HepG2 (cell line): Measurements from ENCODE around the gene SLC2A8. TPM values are rescaled to one million over a fixed set of nuclear protein-coding genes. Genes with fewer than 3 reads are reported as not detected.

Experiments
- ATRX ChIP-seq: sonication (generic); formaldehyde crosslinking; IDR thresholded peaks from 2 replicates; pipeline ENCODE4 v1.4.0; 2020; ENCODE audit warnings: missing genetic modification reagents, borderline replicate concordance
- BRCA1 ChIP-seq: sonication (generic); formaldehyde crosslinking; IDR thresholded peaks from 2 replicates; pipeline ENCODE4 v1.4.0; 2020; ENCODE audit warnings: missing genetic modification reagents
- CREB1 ChIP-seq, 2 experiments: fragments of 450-650 bp in 1 of 2; IDR thresholded peaks; 2 replicates each; pipeline ENCODE4 v1.6.1; 2016 to 2017; ENCODE audit warnings: control low read depth in 1 of 2, mild to moderate bottlenecking in 1 of 2, missing compliant biosample characterization in 1 of 2, missing genetic modification characterization in 1 of 2
- EZH2 ChIP-seq: conservative IDR thresholded peaks from 2 replicates; pipeline ENCODE4 v1.6.1; 2012; ENCODE audit warnings: mild to moderate bottlenecking, low read depth, low read length, moderate library complexity
- FOXP1 ChIP-seq, 2 experiments: fragments of 450-650 bp in 1 of 2; IDR thresholded peaks; 2 replicates each; pipeline ENCODE4 v1.6.1; 2017 to 2018; ENCODE audit warnings: antibody characterized with exemption in 1 of 2
- KLF11 ChIP-seq: IDR thresholded peaks from 2 replicates; pipeline ENCODE4 v1.6.1; 2016; ENCODE audit warnings: missing compliant biosample characterization
- NCOA5 ChIP-seq: sonication (generic); formaldehyde crosslinking; IDR thresholded peaks from 2 replicates; pipeline ENCODE4 v1.4.0; 2020; ENCODE audit warnings: missing genetic modification reagents
- NFKBIZ ChIP-seq: IDR thresholded peaks from 2 replicates; pipeline ENCODE4 v1.6.1; 2018; ENCODE audit warnings: missing genetic modification reagents, missing compliant biosample characterization
- NR2F6 ChIP-seq, 2 experiments: IDR thresholded peaks; 2 replicates each; pipeline ENCODE4 v1.6.1; 2016; ENCODE audit warnings: antibody characterized with exemption in 1 of 2, mild to moderate bottlenecking in 1 of 2
- PCBP1 ChIP-seq: fragments of 200-400 bp; formaldehyde crosslinking; IDR thresholded peaks from 2 replicates; pipeline ENCODE4 v1.6.1; 2017; ENCODE audit warnings: mild to moderate bottlenecking, low read depth, low read length, borderline replicate concordance
- PHF8 ChIP-seq: sonication (generic); formaldehyde crosslinking; IDR thresholded peaks from 2 replicates; pipeline ENCODE4 v1.5.0; 2020; ENCODE audit warnings: missing genetic modification reagents
- RFX3 ChIP-seq: IDR thresholded peaks from 2 replicates; pipeline ENCODE4 v1.6.1; 2016; ENCODE audit warnings: missing biosample characterization, missing genetic modification reagents
- SOX6 ChIP-seq, 2 experiments: fragments of 450-650 bp in 1 of 2; sonication (generic) in 1 of 2; formaldehyde crosslinking in 1 of 2; IDR thresholded peaks; 2 replicates each; pipeline versions ENCODE4 v1.4.0 to v1.6.1; 2017 to 2020; ENCODE audit warnings: antibody characterized with exemption in 1 of 2, mild to moderate bottlenecking in 1 of 2, missing genetic modification reagents in 1 of 2
- SP5 ChIP-seq: IDR thresholded peaks from 2 replicates; pipeline ENCODE4 v1.6.1; 2016; ENCODE audit warnings: low read depth, borderline replicate concordance
- ZBTB38 ChIP-seq: sonication (generic); formaldehyde crosslinking; IDR thresholded peaks from 2 replicates; pipeline ENCODE4 v1.5.1; 2020; ENCODE audit warnings: mild to moderate bottlenecking, missing genetic modification reagents
- ZNF138 ChIP-seq: sonication (generic); formaldehyde crosslinking; IDR thresholded peaks from 2 replicates; pipeline ENCODE4 v1.5.0; 2020; ENCODE audit warnings: mild to moderate bottlenecking, low read depth, missing genetic modification reagents
- ZNF569 ChIP-seq: sonication (generic); formaldehyde crosslinking; IDR thresholded peaks from 2 replicates; pipeline ENCODE4 v1.5.0; 2020; ENCODE audit warnings: mild to moderate bottlenecking, missing genetic modification reagents, moderate library complexity, borderline replicate concordance
- polyA plus RNA-seq, 8 experiments: library from polyadenylated mRNA; depleted of rRNA in 3 of 8; stranded (reverse) in 7 of 8; unstranded in 1 of 8; fragments of >200 nt; fragmentation: Illumina TruSeq in 4 of 8; extraction: Trizol in 4 of 8; gene quantifications; 2 replicates each; pipeline versions ENCODE4 v1.2.1 to v1.2.3, GENCODE V29; 2011 to 2016; ENCODE audit warnings: low read depth in 4 of 8, missing spikeins in 1 of 8, mixed read lengths in 1 of 8; ENCODE audit not compliant: insufficient read depth in 1 of 8
- total RNA-seq, 5 experiments: library from RNA; depleted of rRNA; stranded (reverse); fragments of >200 nt; fragmentation: Illumina TruSeq; extraction: Trizol; gene quantifications; 2 replicates each; pipeline ENCODE4 v1.2.3, GENCODE V29; 2016; ENCODE audit warnings: low read depth in 1 of 5
- TF ChIP-seq, protein P1 (sequence below): fragments of 450-650 bp; IDR thresholded peaks from 2 replicates; pipeline ENCODE4 v1.6.1; 2016
- TF ChIP-seq, protein P2 (sequence below): IDR thresholded peaks from 2 replicates; pipeline ENCODE4 v1.6.1; 2016; ENCODE audit warnings: low read depth
- TF ChIP-seq, protein P3 (sequence below): sonication (generic); formaldehyde crosslinking; IDR thresholded peaks from 2 replicates; pipeline ENCODE4 v1.4.0; 2020; ENCODE audit warnings: low read depth, missing genetic modification reagents
- TF ChIP-seq, protein P4 (sequence below): sonication (generic); formaldehyde crosslinking; IDR thresholded peaks from 2 replicates; pipeline ENCODE4 v1.8.0; 2022; ENCODE audit warnings: low read depth, missing genetic modification reagents

The SLC2A8 gene
- total and polyA plus RNA-seq, 2 of the 13 experiments (the other 11 are each of a cell fraction or from before 2014, with no cell fraction given): 22.6 to 48.6 TPM

DNA sequence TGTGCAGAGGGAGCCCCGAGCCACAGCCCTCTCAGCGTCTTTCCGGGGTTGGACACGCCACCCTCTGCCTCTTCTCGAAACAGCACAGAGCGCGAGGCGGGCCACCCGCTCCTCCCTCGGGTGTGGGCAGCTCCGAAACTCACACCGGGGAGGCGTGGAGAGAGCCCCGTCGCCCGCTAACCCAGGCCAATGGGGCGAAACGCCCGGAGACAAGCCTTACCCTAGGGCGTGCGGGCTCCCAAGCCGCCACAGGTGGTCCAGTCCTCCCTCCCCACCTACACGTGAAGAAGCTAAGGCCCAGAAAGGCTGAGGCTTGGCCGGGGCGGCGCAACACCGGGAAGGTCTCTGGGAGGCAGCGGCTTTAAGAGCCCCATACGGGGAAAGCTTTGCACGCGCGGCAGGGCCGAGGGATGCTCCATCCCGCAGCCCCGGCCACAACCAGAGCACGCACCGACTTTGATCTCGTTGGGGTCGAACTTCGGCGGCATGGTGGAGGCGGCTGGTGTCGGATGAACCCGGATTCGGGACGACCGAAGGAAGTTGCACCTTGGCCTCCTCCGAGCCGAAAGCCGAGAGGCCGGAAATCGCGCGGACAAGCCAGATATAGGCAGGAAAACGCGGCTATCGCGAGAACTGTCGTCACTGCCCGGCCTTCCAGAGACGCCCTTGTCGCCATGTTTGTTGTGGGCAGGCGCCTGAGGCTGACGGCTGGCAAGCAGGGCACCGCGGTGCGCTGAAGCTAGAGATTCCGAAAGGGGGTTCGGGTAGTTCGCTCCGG, 54.0 kb downstream of the SLC2A8 start, which contains the start of the genes LRSAM1 and RPL12 (continued):
- TF ChIP-seq CREB1 (IDR thresholded peaks at IDR 0.05) (peak; percentile 94), CREB1 (CRISPR knock-in tag; IDR thresholded peaks at IDR 0.05) (peak; percentile 96), ZNF138 (CRISPR knock-in tag) (peak; percentile 94), NFKBIZ (CRISPR knock-in tag) (no peak), SOX6 (IDR thresholded peaks at IDR 0.05) (no peak), SOX6 (CRISPR knock-in tag; IDR thresholded peaks at IDR 0.05) (peak; percentile 59), EZH2 (no peak), NR2F6 (IDR thresholded peaks at IDR 0.05) (no peak; the same call in 1 of the 2 replicates), NR2F6 (CRISPR knock-in tag; IDR thresholded peaks at IDR 0.05) (peak; percentile 44; the same call in 1 of the 2 replicates), ATRX (CRISPR knock-in tag) (no peak), PCBP1 (0 out of 2 replicates have a peak, but pooled peaks have one; percentile 52), FOXP1 (IDR thresholded peaks at IDR 0.05) (no peak), FOXP1 (CRISPR knock-in tag; IDR thresholded peaks at IDR 0.05) (no peak; the same call in 1 of the 2 replicates), SP5 (CRISPR knock-in tag) (peak; percentile 76; the same call in 1 of the 2 replicates), NCOA5 (no peak), PHF8 (CRISPR knock-in tag) (peak; percentile 87), ZBTB38 (CRISPR knock-in tag) (peak; percentile 99), RFX3 (no peak), ZNF569 (no peak), BRCA1 (peak; percentile 91; the same call in 1 of the 2 replicates), KLF11 (peak; percentile 97)
- TF ChIP-seq, protein P1, sequence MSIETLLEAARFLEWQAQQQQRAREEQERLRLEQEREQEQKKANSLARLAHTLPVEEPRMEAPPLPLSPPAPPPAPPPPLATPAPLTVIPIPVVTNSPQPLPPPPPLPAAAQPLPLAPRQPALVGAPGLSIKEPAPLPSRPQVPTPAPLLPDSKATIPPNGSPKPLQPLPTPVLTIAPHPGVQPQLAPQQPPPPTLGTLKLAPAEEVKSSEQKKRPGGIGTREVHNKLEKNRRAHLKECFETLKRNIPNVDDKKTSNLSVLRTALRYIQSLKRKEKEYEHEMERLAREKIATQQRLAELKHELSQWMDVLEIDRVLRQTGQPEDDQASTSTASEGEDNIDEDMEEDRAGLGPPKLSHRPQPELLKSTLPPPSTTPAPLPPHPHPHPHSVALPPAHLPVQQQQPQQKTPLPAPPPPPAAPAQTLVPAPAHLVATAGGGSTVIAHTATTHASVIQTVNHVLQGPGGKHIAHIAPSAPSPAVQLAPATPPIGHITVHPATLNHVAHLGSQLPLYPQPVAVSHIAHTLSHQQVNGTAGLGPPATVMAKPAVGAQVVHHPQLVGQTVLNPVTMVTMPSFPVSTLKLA: no peak
- TF ChIP-seq, protein P2, sequence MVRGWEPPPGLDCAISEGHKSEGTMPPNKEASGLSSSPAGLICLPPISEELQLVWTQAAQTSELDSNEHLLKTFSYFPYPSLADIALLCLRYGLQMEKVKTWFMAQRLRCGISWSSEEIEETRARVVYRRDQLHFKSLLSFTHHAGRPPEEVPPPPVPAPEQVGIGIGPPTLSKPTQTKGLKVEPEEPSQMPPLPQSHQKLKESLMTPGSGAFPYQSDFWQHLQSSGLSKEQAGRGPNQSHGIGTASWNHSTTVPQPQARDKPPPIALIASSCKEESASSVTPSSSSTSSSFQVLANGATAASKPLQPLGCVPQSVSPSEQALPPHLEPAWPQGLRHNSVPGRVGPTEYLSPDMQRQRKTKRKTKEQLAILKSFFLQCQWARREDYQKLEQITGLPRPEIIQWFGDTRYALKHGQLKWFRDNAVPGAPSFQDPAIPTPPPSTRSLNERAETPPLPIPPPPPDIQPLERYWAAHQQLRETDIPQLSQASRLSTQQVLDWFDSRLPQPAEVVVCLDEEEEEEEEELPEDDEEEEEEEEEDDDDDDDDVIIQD: peak; percentile 37; the same call in 1 of the 2 replicates
- TF ChIP-seq, protein P3, sequence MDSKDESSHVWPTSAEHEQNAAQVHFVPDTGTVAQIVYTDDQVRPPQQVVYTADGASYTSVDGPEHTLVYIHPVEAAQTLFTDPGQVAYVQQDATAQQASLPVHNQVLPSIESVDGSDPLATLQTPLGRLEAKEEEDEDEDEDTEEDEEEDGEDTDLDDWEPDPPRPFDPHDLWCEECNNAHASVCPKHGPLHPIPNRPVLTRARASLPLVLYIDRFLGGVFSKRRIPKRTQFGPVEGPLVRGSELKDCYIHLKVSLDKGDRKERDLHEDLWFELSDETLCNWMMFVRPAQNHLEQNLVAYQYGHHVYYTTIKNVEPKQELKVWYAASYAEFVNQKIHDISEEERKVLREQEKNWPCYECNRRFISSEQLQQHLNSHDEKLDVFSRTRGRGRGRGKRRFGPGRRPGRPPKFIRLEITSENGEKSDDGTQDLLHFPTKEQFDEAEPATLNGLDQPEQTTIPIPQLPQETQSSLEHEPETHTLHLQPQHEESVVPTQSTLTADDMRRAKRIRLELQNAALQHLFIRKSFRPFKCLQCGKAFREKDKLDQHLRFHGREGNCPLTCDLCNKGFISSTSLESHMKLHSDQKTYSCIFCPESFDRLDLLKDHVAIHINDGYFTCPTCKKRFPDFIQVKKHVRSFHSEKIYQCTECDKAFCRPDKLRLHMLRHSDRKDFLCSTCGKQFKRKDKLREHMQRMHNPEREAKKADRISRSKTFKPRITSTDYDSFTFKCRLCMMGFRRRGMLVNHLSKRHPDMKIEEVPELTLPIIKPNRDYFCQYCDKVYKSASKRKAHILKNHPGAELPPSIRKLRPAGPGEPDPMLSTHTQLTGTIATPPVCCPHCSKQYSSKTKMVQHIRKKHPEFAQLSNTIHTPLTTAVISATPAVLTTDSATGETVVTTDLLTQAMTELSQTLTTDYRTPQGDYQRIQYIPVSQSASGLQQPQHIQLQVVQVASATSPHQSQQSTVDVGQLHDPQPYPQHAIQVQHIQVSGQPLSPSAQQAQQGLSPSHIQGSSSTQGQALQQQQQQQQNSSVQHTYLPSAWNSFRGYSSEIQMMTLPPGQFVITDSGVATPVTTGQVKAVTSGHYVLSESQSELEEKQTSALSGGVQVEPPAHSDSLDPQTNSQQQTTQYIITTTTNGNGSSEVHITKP (CRISPR knock-in tag): peak; percentile 28; the same call in 1 of the 2 replicates
- TF ChIP-seq, protein P4, sequence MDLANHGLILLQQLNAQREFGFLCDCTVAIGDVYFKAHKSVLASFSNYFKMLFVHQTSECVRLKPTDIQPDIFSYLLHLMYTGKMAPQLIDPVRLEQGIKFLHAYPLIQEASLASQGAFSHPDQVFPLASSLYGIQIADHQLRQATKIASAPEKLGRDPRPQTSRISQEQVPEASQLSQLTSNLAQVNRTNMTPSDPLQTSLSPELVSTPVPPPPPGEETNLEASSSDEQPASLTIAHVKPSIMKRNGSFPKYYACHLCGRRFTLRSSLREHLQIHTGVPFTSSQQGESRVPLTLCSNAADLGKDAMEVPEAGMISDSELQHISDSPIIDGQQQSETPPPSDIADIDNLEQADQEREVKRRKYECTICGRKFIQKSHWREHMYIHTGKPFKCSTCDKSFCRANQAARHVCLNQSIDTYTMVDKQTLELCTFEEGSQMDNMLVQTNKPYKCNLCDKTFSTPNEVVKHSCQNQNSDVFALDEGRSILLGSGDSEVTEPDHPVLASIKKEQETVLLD: peak; percentile 31; the same call in 1 of the 2 replicates
